Endothelial cell of umbilical vein (primary cell): Measurements from ENCODE around the gene IQCB1.

Source experiments
- POLR2A ChIP-seq: IDR thresholded peaks from 2 replicates; pipeline ENCODE4 v1.6.1; 2012; ENCODE audit warnings: low read depth, mild to moderate bottlenecking, control low read depth, low read length
- TF ChIP-seq, protein P1 (sequence below), 2 donors: IDR thresholded peaks; 1 replicate in 1 of 2; 2 replicates in 1 of 2; pipeline ENCODE4 v1.5.1; 2011; ENCODE audit warnings: low read length in 2 of 2, mild to moderate bottlenecking in 2 of 2, moderate library complexity in 2 of 2, control low read depth in 1 of 2, inconsistent platforms in 1 of 2, low read depth in 1 of 2; ENCODE audit not compliant: insufficient read depth in 1 of 2; ENCODE audit errors: extremely low read depth in 1 of 2

GRCh38 chr3:121793078-121793477 lies 41.8 kb downstream of the IQCB1 start:
- no peak for TF ChIP-seq POLR2A
- TF ChIP-seq, protein P1, sequence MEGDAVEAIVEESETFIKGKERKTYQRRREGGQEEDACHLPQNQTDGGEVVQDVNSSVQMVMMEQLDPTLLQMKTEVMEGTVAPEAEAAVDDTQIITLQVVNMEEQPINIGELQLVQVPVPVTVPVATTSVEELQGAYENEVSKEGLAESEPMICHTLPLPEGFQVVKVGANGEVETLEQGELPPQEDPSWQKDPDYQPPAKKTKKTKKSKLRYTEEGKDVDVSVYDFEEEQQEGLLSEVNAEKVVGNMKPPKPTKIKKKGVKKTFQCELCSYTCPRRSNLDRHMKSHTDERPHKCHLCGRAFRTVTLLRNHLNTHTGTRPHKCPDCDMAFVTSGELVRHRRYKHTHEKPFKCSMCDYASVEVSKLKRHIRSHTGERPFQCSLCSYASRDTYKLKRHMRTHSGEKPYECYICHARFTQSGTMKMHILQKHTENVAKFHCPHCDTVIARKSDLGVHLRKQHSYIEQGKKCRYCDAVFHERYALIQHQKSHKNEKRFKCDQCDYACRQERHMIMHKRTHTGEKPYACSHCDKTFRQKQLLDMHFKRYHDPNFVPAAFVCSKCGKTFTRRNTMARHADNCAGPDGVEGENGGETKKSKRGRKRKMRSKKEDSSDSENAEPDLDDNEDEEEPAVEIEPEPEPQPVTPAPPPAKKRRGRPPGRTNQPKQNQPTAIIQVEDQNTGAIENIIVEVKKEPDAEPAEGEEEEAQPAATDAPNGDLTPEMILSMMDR (IDR thresholded peaks at IDR 0.05; ENCODE audit: extremely low read depth in 1 of 2, insufficient read depth in 1 of 2, low read depth in 1 of 2, low read length in 2 of 2), result no peak
